8988T (cell line): ENCODE results near the gene ANKRD55.

Source experiments
- DNase-seq: peaks from one replicate; pipeline ENCODE4 v3.0.0; 2011

ANKRD55 gene

GRCh38 chr5:56072863-56073766, 160.0 kb downstream of the ANKRD55 start:
- no peak for DNase-seq

GRCh38 chr5:56071470-56071869, 161.7 kb downstream of the ANKRD55 start:
- DNase-seq = no peak

DNA sequence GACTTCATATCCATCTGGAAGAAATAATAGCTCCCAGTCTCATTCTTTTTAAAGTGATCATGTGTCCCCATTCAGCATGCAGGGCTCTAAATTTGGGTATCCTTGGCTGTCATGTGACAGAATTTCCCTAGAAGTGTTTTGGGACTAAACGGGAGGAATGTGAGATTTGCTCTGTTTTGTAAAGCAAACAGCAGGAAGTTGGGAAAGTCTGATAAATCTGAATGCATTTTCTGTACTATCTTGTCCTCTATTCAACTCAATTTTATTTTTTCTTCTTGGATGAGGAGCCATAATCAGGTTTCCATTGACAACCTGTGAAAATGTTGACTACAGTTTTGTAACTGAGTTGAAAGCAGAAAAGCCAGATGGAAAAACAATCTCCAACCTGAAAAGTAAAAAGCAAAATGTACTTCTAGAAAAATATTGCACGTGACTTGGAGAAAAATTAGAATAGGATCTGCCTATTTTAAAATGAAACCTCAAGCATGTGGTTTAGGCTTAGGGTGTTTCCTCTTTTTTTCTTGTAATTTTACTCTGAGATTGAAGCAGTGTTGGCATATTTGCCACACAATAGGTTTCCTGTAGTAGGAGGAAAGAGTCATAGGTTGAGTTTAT, 162.2 kb downstream of the ANKRD55 start:
- no peak for DNase-seq

- no peak for DNase-seq
Observed at GRCh38 chr5:56069652-56070226, 163.4 kb downstream of the ANKRD55 start.

- no peak for DNase-seq
Observed at GRCh38 chr5:56066931-56067450, 166.1 kb downstream of the ANKRD55 start.

GRCh38 chr5:56064984-56065383, 168.1 kb downstream of the ANKRD55 start:
- DNase-seq = no peak

DNA sequence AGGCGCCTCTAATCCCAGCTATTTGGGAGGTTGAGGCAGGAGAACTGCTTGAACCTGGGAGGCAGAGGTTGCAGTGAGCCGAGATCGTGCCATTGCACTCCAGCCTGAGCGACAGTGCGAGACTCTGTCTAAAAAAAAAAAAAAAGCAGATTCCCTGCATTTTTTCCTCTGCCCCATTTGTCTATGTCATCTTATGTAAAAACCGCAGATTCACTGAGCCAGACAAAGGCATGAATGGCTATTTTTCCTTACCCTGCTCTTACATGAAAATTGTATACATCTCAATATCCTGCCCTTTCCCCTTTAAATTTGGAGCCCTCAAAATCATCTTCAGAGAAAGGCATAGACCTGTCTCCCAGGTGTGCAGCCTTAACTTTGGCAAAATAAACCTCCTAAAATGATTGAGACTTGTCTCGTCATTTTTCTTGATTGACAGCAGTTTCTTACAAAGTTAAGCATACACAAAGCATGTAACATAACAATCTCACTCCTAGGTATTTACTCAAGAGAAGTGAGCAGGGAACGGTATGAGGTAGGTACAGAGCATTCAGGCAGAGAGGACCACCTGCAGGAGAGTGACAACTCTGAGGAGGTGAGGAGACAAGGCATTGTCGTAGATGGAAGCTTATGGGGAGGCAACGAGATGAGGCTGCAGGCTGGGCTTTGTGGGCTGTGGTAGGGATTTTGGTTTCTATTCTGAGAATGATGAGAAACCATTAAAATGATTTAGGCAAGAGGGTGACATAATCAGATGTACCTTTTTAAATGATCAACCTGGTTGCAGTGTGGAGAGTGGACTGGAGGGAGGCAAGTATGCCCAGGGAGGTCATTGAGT, 172.6 kb downstream of the ANKRD55 start:
- no peak for DNase-seq

DNA sequence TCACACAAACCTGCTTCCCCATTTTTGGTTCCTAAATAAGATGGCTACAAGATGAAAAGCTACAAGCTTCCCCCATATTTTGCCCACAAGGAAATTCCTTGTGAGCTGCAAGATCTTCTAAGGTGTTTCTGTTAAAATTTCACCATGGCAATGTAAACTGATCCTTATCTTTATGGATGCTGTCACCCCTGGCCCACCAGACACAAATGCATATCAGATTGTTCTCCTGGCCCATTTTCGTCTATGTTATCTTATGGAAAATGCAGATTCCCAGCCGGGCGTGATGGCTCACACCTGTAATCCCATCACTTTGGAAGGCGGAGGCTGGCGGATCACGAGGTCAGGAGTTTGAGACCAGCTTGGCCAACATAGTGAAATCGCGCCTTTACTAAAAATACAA, 173.3 kb downstream of the ANKRD55 start:
- DNase-seq = no peak

DNA sequence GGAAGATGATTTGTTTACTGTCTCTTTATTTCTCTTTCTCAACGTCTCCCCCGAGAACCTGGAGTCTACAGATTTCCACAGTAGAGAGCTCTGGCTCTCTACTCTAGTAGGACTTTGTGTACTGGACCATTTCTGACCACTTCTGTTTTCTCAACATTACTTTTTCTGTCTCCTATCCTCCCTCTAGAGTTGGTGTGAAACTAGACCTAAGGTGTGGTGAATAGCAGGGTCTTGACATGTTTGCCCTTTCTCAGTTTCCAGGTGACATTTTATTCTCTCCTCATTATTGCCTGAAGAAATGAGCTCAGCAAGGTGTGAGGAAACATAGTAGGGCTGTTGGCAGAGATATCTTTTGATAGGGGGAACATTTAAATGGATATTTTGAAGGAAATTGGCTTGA, 176.3 kb downstream of the ANKRD55 start:
- DNase-seq = no peak

DNA sequence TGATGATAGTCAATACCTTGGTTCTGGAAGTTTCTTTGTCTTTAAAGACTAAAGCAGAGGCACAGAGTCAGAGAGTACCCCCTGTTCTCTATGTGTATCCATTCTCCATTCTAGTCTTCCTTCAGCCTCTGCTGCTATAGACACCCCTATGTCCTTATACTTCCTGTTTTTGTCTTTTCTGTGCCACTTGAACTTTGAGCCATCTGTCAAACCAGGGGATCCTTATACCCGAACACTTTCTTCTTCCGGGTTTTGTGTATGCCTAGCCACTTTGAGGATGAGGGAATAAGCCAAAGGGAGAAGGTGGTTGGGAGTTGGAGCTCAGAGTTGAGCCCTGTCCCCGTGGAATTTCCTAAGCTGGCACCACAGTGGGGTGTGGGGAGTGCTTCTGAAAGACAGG, 177.3 kb downstream of the ANKRD55 start:
- no peak for DNase-seq

GRCh38 chr5:56055287-56055686, 177.8 kb downstream of the ANKRD55 start:
- DNase-seq = no peak

DNA sequence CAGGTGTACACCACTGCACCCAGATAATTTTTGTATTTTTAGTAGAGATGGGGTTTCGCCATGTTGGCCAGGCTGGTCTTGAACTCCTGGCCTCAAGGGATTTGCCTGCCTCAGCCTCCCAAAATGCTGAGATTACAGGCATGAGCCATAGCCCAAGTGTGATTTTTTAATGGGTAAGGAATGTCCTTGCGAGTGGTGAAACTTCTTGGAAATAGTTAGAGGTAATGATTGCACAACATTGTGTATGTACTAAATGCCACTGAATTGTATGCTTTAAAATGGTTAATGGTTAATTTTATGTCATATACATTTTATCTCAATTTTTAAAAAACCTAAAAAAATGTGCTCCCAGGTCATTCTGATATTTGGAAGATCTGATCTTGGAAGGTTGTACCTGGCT, 178.5 kb downstream of the ANKRD55 start:
- DNase-seq = no peak

GRCh38 chr5:56053363-56053762, 179.8 kb downstream of the ANKRD55 start:
- DNase-seq = no peak

GRCh38 chr5:56052735-56053134, 180.4 kb downstream of the ANKRD55 start:
- DNase-seq = no peak

DNA sequence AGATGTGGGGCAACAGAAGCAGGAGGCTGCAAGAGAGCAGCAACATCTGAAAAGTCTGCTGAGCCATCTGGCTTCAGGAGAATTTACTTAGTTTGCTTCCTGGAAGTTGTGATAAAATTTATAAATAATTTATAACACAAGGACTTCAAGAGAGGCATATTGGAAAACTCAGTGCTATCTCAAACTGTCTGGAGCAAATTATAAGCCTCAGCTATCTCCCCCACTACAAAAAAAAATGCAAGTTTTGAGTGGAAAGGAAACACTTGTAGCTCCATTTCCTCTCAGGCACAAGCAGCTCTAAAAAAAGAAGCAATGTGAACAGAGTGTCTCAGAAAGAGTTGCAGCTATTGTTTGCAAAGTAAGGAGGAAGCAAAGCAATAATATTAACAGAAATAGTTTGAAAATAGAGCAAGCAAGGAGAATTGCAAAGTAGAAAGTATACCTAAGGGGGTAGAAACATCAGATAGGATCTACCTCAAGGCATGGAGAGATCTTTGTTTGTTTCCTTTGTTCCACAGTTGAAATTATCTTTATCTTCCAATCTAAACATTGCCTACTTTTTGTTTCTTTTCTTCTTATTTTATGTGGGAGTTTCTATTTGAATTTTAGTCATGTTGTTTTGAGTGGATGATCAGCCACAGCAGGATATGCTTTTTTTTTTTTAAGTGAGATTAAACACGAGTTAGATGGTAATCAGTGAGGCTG, 182.4 kb downstream of the ANKRD55 start:
- no peak for DNase-seq
